HepG2 (cell line): ENCODE data around the gene SLC17A9. TPM values are rescaled to one million over a fixed set of nuclear protein-coding genes. Genes with fewer than 3 reads are reported as not detected.
A peak's percentile ranks its signal among the peaks of the same experiment; 100 is the strongest.

ENCODE experiments used
- BCL6 ChIP-seq: IDR thresholded peaks from 2 replicates; pipeline ENCODE4 v1.6.1; 2016; ENCODE audit warnings: missing genetic modification reagents, missing compliant biosample characterization
- CCDC6 ChIP-seq: sonication (generic); formaldehyde crosslinking; IDR thresholded peaks from 2 replicates; pipeline ENCODE4 v1.8.1; 2022; ENCODE audit warnings: mild to moderate bottlenecking, missing genetic modification reagents, moderate library complexity
- EHMT2 ChIP-seq: fragments of 200-600 bp; sonication (generic); IDR thresholded peaks from 2 replicates; pipeline ENCODE4 v1.7.0; 2017; ENCODE audit warnings: antibody characterized with exemption, low read depth, low read length, borderline replicate concordance
- FOSL1 ChIP-seq: sonication (generic); formaldehyde crosslinking; IDR thresholded peaks from 2 replicates; pipeline ENCODE4 v1.9.0; 2021; ENCODE audit warnings: missing genetic modification reagents, borderline replicate concordance
- JUND ChIP-seq: sonication (generic); formaldehyde crosslinking; IDR thresholded peaks from 2 replicates; pipeline ENCODE4 v1.8.0; 2022; ENCODE audit warnings: mild to moderate bottlenecking, missing genetic modification reagents
- KLF16 ChIP-seq, 2 experiments: sonication (generic) in 1 of 2; formaldehyde crosslinking in 1 of 2; IDR thresholded peaks; 2 replicates each; pipeline versions ENCODE4 v1.6.1 to v1.8.0; 2016 to 2023; ENCODE audit warnings: missing genetic modification reagents in 2 of 2, missing compliant biosample characterization in 1 of 2
- PAF1 ChIP-seq: IDR thresholded peaks from 2 replicates; pipeline ENCODE4 v1.6.1; 2016; ENCODE audit warnings: missing genetic modification reagents, missing compliant biosample characterization
- RBFOX2 ChIP-seq: fragments of 200-400 bp; formaldehyde crosslinking; IDR thresholded peaks from 2 replicates; pipeline ENCODE4 v1.6.1; 2017; ENCODE audit warnings: low read depth, mild to moderate bottlenecking, low read length
- SRY ChIP-seq: sonication (generic); formaldehyde crosslinking; IDR thresholded peaks from 2 replicates; pipeline ENCODE4 v1.8.0; 2022; ENCODE audit warnings: mild to moderate bottlenecking, missing genetic modification reagents
- STAG1 ChIP-seq: sonication (generic); formaldehyde crosslinking; IDR thresholded peaks from 2 replicates; pipeline ENCODE4 v1.4.0; 2020; ENCODE audit warnings: missing genetic modification reagents
- TCF12 ChIP-seq, 2 experiments: fragments of 450-650 bp in 1 of 2; sonication (generic) in 1 of 2; formaldehyde crosslinking in 1 of 2; IDR thresholded peaks; 2 replicates each; pipeline versions ENCODE4 v1.6.1 to v1.8.0; 2017 to 2022; ENCODE audit warnings: antibody characterized with exemption in 1 of 2, mild to moderate bottlenecking in 1 of 2, missing genetic modification reagents in 1 of 2, moderate library complexity in 1 of 2
- ZKSCAN5 ChIP-seq: sonication (generic); formaldehyde crosslinking; IDR thresholded peaks from 2 replicates; pipeline ENCODE4 v1.5.1; 2020; ENCODE audit warnings: mild to moderate bottlenecking, missing genetic modification reagents
- ZNF629 ChIP-seq: sonication (generic); formaldehyde crosslinking; conservative IDR thresholded peaks from 2 replicates; pipeline ENCODE4 v1.5.0; 2020; ENCODE audit warnings: missing genetic modification reagents
- polyA plus RNA-seq, 8 experiments: library from polyadenylated mRNA; depleted of rRNA in 3 of 8; stranded (reverse) in 7 of 8; unstranded in 1 of 8; fragments of >200 nt; fragmentation: Illumina TruSeq in 4 of 8; extraction: Trizol in 4 of 8; gene quantifications; 2 replicates each; pipeline versions ENCODE4 v1.2.1 to v1.2.3, GENCODE V29; 2011 to 2016; ENCODE audit warnings: low read depth in 4 of 8, missing spikeins in 1 of 8, mixed read lengths in 1 of 8; ENCODE audit not compliant: insufficient read depth in 1 of 8
- total RNA-seq, 5 experiments: library from RNA; depleted of rRNA; stranded (reverse); fragments of >200 nt; fragmentation: Illumina TruSeq; extraction: Trizol; gene quantifications; 2 replicates each; pipeline ENCODE4 v1.2.3, GENCODE V29; 2016; ENCODE audit warnings: low read depth in 1 of 5
- TF ChIP-seq, protein P1 (sequence below): sonication (generic); formaldehyde crosslinking; IDR thresholded peaks from 2 replicates; pipeline ENCODE4 v1.4.0; 2020; ENCODE audit warnings: missing genetic modification reagents
- TF ChIP-seq, protein P2 (sequence below): sonication (generic); formaldehyde crosslinking; conservative IDR thresholded peaks from 2 replicates; pipeline ENCODE4 v1.4.0; 2020; ENCODE audit warnings: missing genetic modification reagents
- TF ChIP-seq, protein P3 (sequence below): sonication (generic); formaldehyde crosslinking; IDR thresholded peaks from 2 replicates; pipeline ENCODE4 v1.4.0; 2020; ENCODE audit warnings: missing genetic modification reagents, borderline replicate concordance
- TF ChIP-seq, protein P4 (sequence below): sonication (generic); formaldehyde crosslinking; IDR thresholded peaks from 2 replicates; pipeline ENCODE4 v1.5.0; 2020; ENCODE audit warnings: missing genetic modification reagents, mild to moderate bottlenecking, borderline replicate concordance

The SLC17A9 gene
- total and polyA plus RNA-seq, 2 of the 13 experiments (the other 11 are each of a cell fraction or from before 2014, with no cell fraction given): 110 to 191 TPM

DNA sequence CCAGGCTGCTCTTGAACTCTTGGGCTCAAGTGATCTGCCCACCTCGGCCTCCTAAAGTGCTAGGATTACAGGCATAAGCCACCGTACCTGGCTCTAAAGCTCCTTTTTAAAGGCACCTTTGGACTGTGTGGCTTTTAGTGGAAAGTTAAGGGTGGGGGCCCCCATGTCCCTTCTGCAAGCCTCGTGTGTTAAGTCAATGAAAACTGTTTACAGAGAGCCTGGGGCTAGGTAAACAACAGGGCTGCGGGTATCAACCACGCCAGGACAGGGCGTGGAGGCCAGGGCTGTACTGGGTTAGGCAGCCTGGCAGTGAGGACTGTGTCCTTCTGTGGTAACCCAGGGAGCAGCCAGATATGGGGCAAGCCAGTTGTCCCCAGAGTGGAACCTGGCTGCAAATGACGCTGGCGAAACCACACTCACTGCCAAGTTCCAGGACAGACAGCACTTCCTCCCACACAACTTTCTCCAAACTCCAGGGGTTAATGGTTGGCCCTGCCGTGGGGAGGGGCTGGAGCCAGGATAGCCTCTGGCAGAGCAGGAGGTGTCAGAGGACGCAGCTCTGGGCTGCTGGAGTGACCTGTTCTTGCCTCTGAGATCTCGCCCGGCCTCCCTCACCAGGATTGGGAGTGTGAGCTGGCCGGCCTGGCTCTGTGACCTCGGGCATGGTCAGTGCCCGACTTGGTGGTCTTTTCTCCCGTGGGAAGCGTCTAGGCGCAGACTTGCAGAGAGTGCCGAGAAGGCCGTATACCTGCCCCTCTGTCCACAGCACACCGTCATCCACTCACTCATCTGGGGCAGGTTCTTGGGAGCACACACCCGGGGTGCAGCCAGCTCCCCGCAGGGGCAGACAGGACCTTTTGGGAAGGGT is 3.2 kb downstream of the SLC17A9 start (continued):
- TF ChIP-seq, protein P1, sequence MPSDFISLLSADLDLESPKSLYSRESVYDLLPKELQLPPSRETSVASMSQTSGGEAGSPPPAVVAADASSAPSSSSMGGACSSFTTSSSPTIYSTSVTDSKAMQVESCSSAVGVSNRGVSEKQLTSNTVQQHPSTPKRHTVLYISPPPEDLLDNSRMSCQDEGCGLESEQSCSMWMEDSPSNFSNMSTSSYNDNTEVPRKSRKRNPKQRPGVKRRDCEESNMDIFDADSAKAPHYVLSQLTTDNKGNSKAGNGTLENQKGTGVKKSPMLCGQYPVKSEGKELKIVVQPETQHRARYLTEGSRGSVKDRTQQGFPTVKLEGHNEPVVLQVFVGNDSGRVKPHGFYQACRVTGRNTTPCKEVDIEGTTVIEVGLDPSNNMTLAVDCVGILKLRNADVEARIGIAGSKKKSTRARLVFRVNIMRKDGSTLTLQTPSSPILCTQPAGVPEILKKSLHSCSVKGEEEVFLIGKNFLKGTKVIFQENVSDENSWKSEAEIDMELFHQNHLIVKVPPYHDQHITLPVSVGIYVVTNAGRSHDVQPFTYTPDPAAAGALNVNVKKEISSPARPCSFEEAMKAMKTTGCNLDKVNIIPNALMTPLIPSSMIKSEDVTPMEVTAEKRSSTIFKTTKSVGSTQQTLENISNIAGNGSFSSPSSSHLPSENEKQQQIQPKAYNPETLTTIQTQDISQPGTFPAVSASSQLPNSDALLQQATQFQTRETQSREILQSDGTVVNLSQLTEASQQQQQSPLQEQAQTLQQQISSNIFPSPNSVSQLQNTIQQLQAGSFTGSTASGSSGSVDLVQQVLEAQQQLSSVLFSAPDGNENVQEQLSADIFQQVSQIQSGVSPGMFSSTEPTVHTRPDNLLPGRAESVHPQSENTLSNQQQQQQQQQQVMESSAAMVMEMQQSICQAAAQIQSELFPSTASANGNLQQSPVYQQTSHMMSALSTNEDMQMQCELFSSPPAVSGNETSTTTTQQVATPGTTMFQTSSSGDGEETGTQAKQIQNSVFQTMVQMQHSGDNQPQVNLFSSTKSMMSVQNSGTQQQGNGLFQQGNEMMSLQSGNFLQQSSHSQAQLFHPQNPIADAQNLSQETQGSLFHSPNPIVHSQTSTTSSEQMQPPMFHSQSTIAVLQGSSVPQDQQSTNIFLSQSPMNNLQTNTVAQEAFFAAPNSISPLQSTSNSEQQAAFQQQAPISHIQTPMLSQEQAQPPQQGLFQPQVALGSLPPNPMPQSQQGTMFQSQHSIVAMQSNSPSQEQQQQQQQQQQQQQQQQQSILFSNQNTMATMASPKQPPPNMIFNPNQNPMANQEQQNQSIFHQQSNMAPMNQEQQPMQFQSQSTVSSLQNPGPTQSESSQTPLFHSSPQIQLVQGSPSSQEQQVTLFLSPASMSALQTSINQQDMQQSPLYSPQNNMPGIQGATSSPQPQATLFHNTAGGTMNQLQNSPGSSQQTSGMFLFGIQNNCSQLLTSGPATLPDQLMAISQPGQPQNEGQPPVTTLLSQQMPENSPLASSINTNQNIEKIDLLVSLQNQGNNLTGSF: 0 out of 2 replicates have a peak, but pooled peaks have one; percentile 21
- TF ChIP-seq TCF12 (IDR thresholded peaks at IDR 0.05): no peak
- peak; percentile 93; the same call in 1 of the 2 replicates for TF ChIP-seq TCF12 (CRISPR knock-in tag; IDR thresholded peaks at IDR 0.05)
- TF ChIP-seq SRY: peak; percentile 65
- TF ChIP-seq, protein P2, sequence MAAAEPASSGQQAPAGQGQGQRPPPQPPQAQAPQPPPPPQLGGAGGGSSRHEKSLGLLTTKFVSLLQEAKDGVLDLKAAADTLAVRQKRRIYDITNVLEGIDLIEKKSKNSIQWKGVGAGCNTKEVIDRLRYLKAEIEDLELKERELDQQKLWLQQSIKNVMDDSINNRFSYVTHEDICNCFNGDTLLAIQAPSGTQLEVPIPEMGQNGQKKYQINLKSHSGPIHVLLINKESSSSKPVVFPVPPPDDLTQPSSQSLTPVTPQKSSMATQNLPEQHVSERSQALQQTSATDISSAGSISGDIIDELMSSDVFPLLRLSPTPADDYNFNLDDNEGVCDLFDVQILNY: no peak
- TF ChIP-seq ZNF629 (CRISPR knock-in tag): peak; percentile 63
- TF ChIP-seq JUND: peak; percentile 82
- TF ChIP-seq CCDC6 (CRISPR knock-in tag): peak; percentile 83; the same call in 1 of the 2 replicates
- TF ChIP-seq, protein P3, sequence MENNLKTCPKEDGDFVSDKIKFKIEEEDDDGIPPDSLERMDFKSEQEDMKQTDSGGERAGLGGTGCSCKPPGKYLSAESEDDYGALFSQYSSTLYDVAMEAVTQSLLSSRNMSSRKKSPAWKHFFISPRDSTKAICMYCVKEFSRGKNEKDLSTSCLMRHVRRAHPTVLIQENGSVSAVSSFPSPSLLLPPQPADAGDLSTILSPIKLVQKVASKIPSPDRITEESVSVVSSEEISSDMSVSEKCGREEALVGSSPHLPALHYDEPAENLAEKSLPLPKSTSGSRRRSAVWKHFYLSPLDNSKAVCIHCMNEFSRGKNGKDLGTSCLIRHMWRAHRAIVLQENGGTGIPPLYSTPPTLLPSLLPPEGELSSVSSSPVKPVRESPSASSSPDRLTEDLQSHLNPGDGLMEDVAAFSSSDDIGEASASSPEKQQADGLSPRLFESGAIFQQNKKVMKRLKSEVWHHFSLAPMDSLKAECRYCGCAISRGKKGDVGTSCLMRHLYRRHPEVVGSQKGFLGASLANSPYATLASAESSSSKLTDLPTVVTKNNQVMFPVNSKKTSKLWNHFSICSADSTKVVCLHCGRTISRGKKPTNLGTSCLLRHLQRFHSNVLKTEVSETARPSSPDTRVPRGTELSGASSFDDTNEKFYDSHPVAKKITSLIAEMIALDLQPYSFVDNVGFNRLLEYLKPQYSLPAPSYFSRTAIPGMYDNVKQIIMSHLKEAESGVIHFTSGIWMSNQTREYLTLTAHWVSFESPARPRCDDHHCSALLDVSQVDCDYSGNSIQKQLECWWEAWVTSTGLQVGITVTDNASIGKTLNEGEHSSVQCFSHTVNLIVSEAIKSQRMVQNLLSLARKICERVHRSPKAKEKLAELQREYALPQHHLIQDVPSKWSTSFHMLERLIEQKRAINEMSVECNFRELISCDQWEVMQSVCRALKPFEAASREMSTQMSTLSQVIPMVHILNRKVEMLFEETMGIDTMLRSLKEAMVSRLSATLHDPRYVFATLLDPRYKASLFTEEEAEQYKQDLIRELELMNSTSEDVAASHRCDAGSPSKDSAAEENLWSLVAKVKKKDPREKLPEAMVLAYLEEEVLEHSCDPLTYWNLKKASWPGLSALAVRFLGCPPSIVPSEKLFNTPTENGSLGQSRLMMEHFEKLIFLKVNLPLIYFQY: peak; percentile 94; the same call in 1 of the 2 replicates
- TF ChIP-seq BCL6 (CRISPR knock-in tag): peak; percentile 93
- peak; percentile 59 for TF ChIP-seq RBFOX2
- TF ChIP-seq STAG1: peak; percentile 41
- TF ChIP-seq, protein P4, sequence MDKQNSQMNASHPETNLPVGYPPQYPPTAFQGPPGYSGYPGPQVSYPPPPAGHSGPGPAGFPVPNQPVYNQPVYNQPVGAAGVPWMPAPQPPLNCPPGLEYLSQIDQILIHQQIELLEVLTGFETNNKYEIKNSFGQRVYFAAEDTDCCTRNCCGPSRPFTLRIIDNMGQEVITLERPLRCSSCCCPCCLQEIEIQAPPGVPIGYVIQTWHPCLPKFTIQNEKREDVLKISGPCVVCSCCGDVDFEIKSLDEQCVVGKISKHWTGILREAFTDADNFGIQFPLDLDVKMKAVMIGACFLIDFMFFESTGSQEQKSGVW: no peak
- no peak for TF ChIP-seq FOSL1 (CRISPR knock-in tag)
- peak; percentile 17; the same call in 1 of the 2 replicates for TF ChIP-seq ZKSCAN5 (CRISPR knock-in tag)
- peak; percentile 69; the same call in 1 of the 2 replicates for TF ChIP-seq PAF1 (CRISPR knock-in tag)
- peak in 1 of 2 experiments; percentile 99; a peak in 2 of 4 replicates for TF ChIP-seq KLF16 (CRISPR knock-in tag; IDR thresholded peaks at IDR 0.05)
- no peak for TF ChIP-seq EHMT2
